Stimulated activated CD4-positive, alpha-beta T cell treated with anti-CD3 and anti-CD28 coated beads, Interleukin-1b, Interleukin-23, amount 100 ng/mL, for 1 hour (primary cell): Measurements from ENCODE around the gene FHIT.
"Not testable (repeated sequence)": the region's sequence is repeated elsewhere in the genome, so short reads cannot be mapped to it uniquely, and the experiment has no call there.

Experiments
- DNase-seq, 2 donors: peaks; one replicate each; pipeline ENCODE4 v3.0.0-alpha.2; 2020; ENCODE audit warnings: low read depth in 2 of 2

Gene FHIT

DNA sequence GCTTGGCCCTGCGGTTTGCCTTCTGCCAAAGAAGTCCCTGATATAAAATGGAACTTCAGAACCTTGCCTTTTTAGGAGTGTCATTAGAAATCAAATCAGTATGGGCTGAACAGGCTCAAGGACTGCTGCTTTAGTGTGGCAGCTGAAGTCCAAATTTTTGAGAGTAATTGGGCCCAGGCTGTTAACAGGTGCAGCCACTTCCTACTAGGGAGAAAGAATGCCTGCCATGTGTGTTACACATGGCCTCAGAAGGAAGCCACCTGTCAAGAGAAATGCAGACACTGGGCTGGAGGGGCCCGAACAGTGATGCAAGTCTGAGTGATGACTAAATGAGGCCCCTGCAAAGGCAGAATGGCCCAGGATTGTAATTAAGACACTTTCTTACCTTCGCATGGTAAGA lies 1414.7 kb downstream of the FHIT start:
- no peak for DNase-seq

DNA sequence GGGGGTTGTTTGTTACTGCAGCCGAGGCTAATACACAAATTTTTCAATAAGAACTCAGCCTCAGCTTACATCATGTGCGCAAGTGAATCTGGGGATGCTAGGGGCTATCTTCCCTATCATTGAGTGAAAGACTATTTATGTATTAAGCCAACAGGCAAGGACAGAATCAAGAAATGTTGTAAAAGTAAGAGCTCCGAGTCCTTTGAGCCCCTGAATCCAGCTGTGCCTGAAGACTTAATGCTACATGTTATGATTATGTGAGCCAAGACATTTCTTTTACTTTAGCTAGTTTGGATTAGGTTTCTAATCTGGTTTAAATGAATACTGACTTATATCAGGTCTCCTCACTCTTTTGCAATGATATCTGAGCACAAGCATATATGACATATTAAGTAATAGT lies 1418.5 kb downstream of the FHIT start:
- no peak for DNase-seq

DNA sequence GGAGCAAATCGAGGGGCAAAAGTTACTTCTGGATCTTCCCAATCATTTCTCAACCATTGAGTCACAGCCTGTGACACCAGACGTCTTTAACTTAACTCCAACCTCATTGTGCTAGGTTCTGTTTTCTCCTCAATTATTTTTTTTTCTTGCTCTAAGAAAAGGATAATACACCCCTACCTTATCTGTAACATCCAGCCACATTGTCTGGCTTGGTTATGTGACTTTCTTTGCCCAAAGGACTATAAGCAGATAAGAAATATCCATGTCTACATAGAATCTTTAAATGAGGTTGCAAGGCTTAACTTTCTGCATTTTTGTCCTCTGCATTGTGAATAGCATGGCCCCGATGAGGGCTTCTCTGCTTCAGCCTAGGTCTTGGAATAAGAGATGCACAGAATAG lies 1419.0 kb downstream of the FHIT start:
- DNase-seq = no peak

DNA sequence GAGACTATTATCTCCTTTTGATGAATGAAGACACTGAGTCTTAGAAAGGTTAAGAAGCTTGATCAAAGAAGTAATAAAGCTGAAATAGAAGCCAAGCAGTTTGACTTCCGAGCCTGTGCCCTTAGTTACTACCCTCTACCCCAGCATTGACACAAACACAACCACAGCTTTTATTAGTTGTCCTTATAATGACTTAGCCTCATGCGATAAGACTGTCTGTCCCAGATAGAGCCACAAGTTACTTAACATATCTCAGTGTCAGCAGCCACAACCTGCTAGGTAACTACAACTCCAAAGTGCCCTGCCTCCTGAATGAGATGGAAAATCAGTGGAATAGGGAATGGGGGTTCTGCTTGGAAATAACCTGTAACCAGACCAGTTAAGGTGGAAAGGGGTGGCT lies 1419.9 kb downstream of the FHIT start:
- no peak for DNase-seq

DNA sequence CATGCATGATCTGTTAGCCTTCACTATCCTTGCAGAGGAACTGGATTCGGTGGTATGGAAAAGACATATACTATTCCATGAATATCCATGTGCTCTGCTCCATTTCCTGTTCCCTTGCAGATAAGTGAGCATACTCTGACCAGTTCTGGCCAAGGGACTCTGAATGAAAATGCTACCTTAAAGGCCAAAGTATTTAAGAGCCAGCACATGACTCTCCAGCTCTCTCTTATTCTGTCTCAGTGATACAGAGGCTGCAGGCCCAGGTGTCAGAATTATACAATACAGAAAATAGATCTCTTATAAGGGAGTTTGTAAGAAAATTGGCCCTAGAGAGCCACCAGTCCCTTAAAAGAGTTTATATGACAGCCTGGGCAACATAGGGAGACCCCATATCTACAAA lies 1421.7 kb downstream of the FHIT start:
- DNase-seq = no peak

DNA sequence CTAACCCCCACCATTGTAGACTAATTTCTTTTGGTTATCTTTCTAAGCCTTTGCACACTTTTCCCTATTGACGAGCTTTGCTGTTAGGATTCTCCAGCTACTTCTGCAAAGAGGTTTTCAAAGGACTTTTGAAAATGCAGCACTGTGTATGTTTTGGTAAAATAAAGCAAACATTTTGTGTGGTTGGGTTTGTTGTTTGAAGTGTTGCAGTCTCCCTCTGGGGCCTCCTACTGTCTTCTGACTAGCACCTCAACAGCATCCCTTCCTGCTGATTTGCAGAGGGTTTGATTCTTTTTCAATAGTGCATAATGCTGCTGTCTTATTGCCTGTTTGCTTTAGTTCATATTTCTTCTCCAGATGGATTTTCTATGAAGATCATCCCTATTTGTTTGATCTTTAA lies 1426.4 kb downstream of the FHIT start:
- no peak for DNase-seq

DNA sequence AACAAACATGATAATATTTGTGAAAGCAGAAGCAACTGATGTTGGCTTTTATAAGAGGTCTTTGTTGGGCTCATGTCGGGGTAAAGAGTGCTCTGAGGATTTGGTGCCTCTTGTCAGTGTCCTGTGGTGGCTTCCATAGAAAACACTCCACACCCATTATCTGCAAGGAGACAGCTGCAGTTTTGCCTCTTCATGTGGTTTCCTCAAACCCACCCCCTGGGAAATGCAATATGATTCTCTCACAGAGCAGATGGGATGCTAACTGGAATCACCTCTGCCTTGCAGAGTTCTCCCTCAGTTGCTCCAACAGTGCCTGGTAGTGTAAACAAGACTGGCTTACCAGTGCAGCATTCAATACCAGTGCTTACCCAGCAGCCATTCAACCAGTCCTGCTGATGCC lies 1430.0 kb downstream of the FHIT start:
- DNase-seq = no peak

DNA sequence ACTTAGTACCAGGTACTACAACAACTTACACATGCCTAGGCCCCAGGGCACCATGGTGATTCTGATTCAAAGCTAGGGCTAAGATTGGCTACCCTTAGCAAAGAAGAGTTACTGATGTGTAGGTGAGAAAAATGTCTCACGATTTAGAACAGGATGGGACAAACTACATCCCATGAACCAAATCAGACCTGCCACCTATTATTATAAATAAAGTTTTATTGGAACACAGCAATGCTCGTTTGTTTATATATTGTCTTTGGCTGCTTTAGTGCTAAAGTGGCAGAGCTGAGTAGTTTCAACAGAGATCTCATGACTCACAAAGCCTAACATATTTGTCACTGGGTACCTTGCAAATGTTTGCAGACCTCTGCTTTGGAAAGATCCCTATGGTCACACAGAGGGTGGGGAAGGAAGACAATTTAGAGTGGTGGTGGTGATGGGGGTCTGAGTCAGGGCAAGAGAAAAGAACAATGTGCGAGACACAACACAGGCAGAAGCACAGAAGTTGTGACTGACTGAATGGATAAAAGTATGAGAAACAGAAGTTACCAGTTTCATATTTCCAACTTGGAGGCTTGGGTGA lies 1430.8 kb downstream of the FHIT start:
- DNase-seq = no peak

DNA sequence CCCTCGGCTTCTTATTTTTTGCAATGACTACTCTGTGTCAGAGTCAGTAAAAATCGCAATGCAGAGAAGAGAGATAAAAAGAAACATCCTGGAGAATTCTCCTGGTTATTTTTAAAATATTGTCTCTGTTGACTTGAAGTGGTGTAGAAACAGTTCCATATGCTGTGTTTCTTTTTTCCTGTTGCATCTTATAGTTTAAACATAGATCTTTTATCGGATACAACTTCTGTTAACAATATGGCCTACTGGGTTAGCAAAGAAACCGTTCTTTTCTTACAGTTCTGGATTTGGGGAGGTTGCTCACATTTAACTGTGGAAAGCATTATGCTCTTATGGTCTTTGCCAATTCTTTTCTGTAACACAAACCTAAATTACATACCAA lies 1432.3 kb downstream of the FHIT start:
- DNase-seq = no peak

DNA sequence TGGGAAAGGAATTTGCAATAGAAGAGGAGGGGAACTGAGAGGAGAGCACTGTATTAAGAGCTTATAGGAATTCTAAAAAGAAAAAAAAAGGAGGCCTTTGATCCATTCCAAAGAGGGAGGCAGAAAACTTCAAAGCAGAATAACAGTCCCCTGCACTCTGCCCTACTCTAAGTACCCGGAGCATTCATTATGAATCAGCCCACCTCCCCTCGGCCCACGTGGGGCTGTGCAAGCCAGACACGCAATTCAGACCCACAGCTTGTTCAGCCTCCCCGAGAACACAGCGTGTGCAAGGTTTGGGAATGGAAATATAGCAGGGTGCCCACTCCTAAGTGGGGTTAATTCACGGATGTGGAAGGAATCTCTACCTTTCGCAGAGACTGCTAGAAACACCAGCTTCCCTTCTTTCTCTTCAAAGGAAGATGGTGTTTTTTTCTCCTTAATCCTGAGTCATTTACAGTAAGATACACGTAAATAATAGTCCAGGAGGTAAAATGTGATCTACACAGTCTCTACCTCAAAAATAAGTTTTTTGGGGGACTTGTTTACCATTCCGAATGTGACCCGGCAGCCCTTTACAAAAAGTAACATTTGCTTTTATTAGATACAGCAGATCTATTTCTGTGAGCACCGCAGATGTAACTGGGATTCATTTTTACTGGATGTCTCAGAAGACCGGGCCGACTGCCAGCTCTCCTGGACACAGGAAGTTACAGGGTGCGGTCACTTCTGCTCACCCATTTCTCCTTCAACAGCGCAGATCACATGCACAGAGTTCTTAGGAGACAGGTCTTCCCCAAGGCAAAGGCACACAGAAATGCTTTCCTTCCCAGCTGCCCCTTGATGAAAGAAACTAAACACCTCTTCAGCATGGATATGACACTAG lies 1433.0 kb downstream of the FHIT start:
- DNase-seq = no peak

DNA sequence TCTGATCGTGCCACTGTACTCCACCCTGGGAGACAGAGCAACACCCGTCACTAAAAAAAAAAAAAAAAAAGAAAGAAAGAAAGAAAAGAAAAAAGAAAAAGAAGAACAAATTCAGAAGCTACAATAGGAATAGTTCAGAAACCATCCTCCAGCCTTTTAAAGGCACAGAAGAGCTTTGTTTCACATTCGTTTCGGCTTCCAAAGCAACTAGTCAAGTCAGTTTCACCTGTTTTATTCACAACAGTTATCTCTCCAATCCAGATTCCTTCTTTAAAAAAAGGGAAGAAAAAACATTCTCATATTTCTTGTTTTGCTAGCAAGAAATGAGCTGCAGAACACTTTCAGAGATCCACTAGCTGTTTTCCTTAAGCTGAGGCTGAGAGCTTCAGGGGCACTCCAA lies 1433.7 kb downstream of the FHIT start:
- DNase-seq = no peak

DNA sequence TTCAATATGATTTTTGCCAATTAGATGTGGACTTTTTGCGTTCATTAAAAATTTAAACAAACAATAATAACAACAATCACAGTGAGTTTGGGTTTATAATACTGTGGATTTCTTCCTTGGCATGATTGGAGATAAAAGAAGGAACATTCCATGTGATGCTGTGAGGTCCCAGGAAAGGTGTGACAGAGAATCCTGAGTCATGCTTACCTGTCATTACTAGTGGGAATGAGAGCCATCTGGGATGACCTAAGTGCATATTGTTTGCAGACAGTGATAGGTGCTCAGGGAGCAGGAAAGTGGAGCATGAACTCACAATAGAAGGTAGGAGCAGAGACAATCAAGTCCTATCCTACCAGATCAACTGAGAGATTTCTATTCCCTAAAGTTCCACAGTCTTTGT lies 1434.9 kb downstream of the FHIT start:
- no peak for DNase-seq

DNA sequence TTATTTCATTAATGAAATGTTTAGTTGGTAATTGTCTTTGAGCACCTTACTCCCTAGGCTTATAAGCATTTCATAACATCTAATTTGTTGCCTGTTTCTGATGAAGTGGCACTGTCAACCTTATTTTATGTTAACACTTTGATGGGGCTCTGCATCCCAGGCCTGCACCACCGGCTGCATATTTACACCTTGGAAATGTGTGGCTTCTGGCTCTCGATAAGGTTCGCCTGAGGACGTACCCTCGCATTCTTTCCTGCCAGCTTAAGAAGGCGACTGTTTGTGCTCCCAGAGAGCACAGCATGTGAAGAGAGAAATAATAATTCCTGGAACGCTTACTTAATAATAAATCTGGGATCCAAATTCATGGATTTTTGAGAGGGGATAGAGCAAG lies 1438.1 kb downstream of the FHIT start:
- DNase-seq = no peak

DNA sequence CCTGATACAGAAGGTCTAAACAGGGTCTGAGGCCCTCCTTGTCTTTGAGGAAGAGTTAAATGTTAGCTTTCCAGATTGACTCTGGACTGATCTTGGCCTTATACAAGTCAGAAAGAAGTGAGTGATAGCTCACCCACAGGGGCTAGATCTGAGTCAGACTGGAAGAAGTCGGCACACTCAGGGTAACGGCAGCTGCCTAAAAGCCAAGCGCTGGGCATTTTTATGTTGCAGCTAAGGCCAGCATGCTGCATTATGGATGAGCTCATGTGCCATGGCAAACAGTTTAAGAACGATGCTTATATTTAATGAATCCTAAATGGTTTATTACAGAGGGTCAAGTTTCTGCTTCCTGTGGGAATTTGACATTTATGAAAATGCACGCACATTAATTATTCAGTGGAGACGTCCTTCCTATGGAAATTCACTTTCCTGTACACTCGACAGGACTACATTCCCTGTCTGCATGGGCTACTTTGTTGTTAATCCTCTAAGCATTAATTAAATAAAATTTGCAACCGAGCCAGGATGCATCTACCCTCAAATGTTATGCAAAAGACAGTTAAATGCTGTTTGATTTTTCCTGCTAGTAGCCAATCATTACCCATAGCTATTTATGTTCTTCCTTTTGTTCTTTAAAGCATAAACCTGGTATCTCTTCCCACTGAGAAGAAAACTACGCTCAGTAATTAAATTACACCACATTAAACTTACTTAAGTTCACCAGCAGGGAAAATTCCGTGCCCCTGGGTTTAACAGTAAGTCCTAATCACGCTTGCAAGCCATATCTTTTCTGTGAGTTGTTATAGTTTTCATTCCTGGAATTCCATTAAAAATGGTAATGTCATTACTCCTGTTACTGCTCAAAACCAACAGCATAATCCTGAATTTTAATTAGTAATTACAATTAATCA lies 1438.8 kb downstream of the FHIT start:
- no peak for DNase-seq

DNA sequence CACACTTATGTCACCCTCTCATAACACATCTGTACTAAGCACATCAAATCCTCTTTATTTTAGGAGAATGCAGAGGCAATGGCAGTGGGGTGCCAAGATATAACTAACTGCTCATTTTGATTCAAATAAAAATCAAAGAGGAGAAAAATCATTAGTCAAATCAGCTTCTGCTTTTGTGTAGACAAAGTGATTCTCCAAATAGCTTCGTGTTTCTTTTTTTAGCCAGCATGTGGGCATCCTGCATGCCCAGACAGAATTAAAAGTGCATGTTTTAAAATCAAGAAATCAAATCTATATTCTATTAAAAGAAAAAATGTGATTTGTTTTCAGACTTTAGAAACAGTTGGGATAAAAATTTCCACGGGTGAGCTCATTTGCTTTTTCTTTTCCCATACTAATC lies 1440.1 kb downstream of the FHIT start:
- DNase-seq = no peak

DNA sequence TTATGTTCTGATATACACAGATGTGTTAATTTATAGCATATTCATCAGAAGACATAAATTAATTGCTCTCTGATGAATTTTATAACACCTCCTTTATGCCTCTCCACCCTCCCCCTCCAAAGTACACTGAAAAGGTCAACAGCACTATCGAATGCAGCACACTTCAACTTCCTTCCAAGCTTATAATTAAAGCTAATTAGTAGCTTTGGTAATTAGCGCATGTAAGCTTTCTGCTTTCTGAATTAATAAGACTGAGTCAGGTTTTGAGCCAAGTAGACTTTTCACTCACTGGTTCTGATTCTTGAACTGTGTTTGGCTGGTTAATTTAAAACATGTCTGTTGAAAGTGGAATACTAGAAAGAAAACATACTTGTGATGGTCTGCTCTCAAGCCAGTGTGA lies 1440.6 kb downstream of the FHIT start:
- no peak for DNase-seq

DNA sequence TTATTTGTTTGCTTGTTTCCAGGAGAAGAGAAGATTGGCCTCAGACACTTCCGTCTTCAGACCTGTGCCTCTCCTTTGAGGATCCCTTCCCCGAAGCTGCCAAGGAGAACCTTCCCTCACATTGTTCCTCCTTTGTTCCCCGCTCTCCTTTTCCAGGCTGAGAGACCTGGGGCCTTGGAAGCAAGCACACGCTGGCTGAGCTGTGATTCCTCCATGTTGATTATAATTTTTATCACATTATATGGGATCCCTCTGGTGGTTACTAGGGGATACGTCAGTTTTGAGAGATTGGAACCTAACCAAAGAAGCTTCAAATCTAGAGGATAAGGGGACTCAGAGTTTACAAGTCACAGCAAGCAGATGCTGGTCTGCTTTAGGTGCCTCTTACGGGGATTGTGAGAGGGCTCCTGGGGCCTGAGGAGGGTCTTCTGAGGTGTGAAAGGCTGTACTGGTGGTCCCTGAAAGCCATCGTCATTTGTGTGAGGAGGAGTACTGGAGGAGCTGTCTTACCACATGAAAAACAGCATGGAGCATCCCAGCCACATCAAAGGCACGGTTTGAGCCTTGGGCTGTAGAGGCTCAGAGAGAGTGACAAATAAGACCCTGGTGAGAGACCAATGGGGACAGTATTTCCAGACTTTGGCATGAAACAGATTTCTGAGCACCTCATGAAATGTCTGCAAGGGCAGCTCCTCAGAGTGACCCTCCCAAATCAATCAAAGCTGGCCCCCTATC lies 1441.4 kb downstream of the FHIT start:
- DNase-seq = no peak

DNA sequence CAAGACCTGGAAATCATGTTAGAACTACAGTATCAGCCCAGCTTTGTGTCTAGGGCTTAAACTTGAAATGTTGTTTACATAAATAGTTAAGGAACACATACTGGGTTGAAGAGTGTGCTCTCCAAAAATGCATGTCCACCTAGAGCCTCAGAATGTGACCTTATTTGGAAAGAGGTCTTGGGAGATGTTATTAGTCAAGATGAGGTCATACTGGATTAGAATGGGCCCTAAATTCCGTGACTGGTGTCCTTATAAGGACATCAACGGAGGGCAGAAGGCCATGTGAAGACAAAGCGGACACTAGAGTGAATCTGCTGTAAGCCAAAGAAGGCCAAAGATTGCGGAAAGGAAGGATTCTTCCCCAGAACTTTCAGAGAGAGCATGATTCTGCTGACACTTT lies 1442.2 kb downstream of the FHIT start:
- DNase-seq = no peak

DNA sequence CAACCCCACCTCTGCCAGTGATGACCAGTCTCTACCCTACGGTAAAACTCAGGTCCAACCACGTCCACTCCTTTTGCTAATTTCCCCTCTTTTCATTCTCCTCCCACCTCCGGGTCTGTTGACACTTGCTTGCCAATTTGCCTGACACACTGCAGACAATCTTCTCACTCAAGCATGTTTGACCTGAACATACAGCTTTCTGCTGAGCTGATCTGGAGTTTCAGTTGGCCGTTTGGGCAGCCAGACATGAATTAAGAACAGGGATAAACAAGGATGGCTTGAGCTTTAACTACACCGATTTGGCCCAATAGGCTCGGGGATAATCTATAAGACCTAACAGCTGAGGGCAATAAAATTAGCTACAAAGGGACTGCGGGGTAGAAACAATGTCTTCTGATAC lies 1442.8 kb downstream of the FHIT start:
- no peak for DNase-seq

DNA sequence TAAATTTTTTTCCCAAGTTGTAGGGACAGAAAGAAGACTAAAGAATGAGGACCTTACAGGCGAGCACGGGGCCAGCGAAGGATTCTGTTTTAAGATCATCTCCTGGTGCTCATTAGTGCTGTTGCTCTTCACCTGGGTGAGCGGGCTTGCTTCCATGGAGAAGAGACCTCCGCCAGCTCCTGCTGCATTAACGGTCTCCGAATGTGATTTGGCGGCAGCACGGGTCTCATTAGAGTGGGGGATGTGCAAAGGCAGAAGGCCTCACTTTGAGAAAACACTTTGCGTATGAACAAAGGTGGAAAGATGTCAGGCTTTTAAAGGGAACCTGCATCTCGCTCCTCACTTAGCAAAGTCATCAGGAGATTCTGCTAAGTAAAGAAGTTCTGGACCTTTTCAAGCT lies 1448.0 kb downstream of the FHIT start:
- DNase-seq = no peak

DNA sequence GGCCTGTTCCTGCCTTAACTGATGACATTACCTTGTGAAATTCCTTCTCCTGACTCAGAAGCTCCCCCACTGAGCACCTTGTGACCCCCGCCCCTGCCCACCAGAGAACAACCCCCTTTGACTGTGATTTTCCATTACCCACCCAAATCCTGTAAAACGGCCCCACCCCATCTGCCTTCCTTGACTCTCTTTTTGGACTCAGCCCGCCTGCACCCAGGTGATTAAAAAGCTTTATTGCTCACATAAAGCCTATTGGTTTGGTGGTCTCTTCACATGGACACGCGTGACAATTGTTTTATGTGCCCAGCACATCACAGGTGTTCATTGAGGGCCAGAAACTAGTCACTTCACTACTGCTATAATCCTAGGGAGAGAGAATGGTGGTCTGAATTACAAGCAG lies 1448.8 kb downstream of the FHIT start:
- DNase-seq = not testable (repeated sequence)

DNA sequence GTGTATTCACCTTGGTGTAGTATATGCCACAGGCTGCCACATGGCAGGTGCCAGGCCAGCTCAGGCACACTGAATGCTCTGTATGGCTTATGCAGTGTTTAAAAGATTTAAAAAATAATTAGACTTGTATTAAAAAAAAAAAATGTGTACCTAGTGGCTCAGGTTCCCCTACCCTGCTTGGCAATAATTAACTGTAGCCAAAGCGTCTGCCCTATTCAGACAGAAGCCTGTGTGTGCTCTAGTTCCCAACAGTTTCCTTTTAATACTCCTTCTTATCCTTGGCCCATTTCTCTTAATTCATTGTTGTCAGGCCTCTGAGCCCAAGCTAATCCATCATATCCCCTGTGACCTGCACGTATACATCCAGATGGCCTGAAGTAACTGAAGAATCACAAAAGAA lies 1449.2 kb downstream of the FHIT start:
- DNase-seq = no peak
